HepG2 (cell line): ENCODE data around the gene SORL1-AS1.

Experiments used
- ATAC-seq: fragments of 200-7000 bp; cut with Tn5 transposase; 3 replicates; pipeline ENCODE4 v1.9.1; 2020; ENCODE audit warnings: mild to moderate bottlenecking, moderate library complexity
- BruUV-seq: library from RNA; stranded (reverse); fragments of 400-500 nt; replicated peaks from 2 replicates; lab custom pipeline; 2021; lab: Mats Ljungman, UMichigan
- CTCF ChIA-PET: fragments of 300-600 bp; formaldehyde crosslinking; extraction: SDS; loops from one replicate; lab custom pipeline; 2021; ENCODE audit warnings: low total read pairs, inconsistent platforms, low intra/inter-chr PET ratio; lab: Yijun Ruan, JAX
- POLR2A ChIA-PET: fragments of 350-600 bp; sonication (Branson Sonifier 250); formaldehyde crosslinking; loops from one replicate; lab custom pipeline; 2020; ENCODE audit warnings: antibody characterized with exemption, inconsistent platforms; lab: Yijun Ruan, JAX
- DNase-seq: peaks from one replicate; pipeline ENCODE4 v3.0.0-alpha.2; 2015; ENCODE audit warnings: low spot score
- FAIRE-seq: peaks from 3 replicates; lab custom pipeline; 2011; peaks lifted over from hg19 to GRCh38; lab: Jason Lieb, UNC
- H2AFZ ChIP-seq: one replicate; pipeline ENCODE4 v1.6.1; 2011; ENCODE audit warnings: low read length, inconsistent platforms
- H3K27ac ChIP-seq: fragments of 300-600 bp; 3 replicates; pipeline ENCODE4 v1.8.0; 2011; ENCODE audit warnings: mixed run types, mild to moderate bottlenecking, mixed read lengths, low read length, inconsistent platforms; ENCODE audit not compliant: insufficient read depth; ENCODE audit errors: extremely low read length
- H3K27me3 ChIP-seq, 2 experiments: fragments of 200-600 bp in 1 of 2; 2 replicates in 1 of 2; 3 replicates in 1 of 2; pipeline versions ENCODE4 v1.6.0 to v1.8.0; 2011; ENCODE audit warnings: low read length in 2 of 2, mild to moderate bottlenecking in 2 of 2, moderate library complexity in 2 of 2, inconsistent platforms in 1 of 2; ENCODE audit not compliant: insufficient read depth in 2 of 2, control insufficient read depth in 1 of 2
- H3K36me3 ChIP-seq, 2 experiments: fragments of 200-600 bp in 1 of 2; replicated peaks in 1 of 2; 2 replicates in 1 of 2; 3 replicates in 1 of 2; pipeline versions ENCODE4 v1.5.1 to v1.8.0; 2011; ENCODE audit warnings: low read length in 2 of 2, inconsistent platforms in 1 of 2; ENCODE audit not compliant: insufficient read depth in 2 of 2, control insufficient read depth in 1 of 2
- H3K4me1 ChIP-seq: 2 replicates; pipeline ENCODE4 v1.5.1; 2012; ENCODE audit warnings: low read length, inconsistent platforms; ENCODE audit not compliant: insufficient read depth
- H3K4me2 ChIP-seq: 2 replicates; pipeline ENCODE4 v1.6.0; 2011; ENCODE audit warnings: low read depth, low read length, inconsistent platforms
- H3K4me3 ChIP-seq, 3 experiments: fragments of 200-600 bp in 1 of 3; sonication (generic), shearing (Covaris generic) in 1 of 3; replicated peaks in 1 of 3; 2 replicates each; pipeline ENCODE4 v1.5.1; 2011 to 2016; ENCODE audit warnings: low read length in 3 of 3, inconsistent platforms in 2 of 3, low read depth in 2 of 3, mild to moderate bottlenecking in 2 of 3, control low read depth in 1 of 3, mixed read lengths in 1 of 3; ENCODE audit not compliant: insufficient read depth in 1 of 3
- H3K79me2 ChIP-seq: one replicate; pipeline ENCODE4 v1.6.1; 2011; ENCODE audit warnings: low read length, inconsistent platforms; ENCODE audit not compliant: insufficient read depth
- H3K9ac ChIP-seq: 2 replicates; pipeline ENCODE4 v1.6.0; 2011; ENCODE audit warnings: mild to moderate bottlenecking, low read depth, low read length, inconsistent platforms; ENCODE audit not compliant: insufficient read depth
- H3K9me3 ChIP-seq: 2 replicates; pipeline ENCODE4 v1.5.1; 2012; ENCODE audit warnings: mild to moderate bottlenecking, low read length
- H4K20me1 ChIP-seq: 2 replicates; pipeline ENCODE4 v1.6.0; 2011; ENCODE audit warnings: inconsistent platforms, mild to moderate bottlenecking, low read length, moderate library complexity; ENCODE audit not compliant: insufficient read depth
- KLF16 ChIP-seq, 2 experiments: sonication (generic) in 1 of 2; formaldehyde crosslinking in 1 of 2; IDR thresholded peaks; 2 replicates each; pipeline versions ENCODE4 v1.6.1 to v1.8.0; 2016 to 2023; ENCODE audit warnings: missing genetic modification reagents in 2 of 2, missing compliant biosample characterization in 1 of 2
- NCOA2 ChIP-seq: sonication (generic); formaldehyde crosslinking; IDR thresholded peaks from 2 replicates; pipeline ENCODE4 v1.8.0; 2022; ENCODE audit warnings: inconsistent platforms
- NR3C1 ChIP-seq: sonication (generic); formaldehyde crosslinking; IDR thresholded peaks from 2 replicates; pipeline ENCODE4 v1.4.0; 2020; ENCODE audit warnings: missing genetic modification reagents
- RBM22 ChIP-seq: fragments of 200-400 bp; formaldehyde crosslinking; optimal IDR thresholded peaks from 2 replicates; pipeline ENCODE3; 2017; ENCODE audit warnings: mild to moderate bottlenecking, low read length, moderate library complexity
- RBM39 ChIP-seq: fragments of 200-400 bp; formaldehyde crosslinking; IDR thresholded peaks from one replicate; pipeline ENCODE4 v1.6.1; 2018; ENCODE audit warnings: antibody characterized with exemption, mild to moderate bottlenecking, low read depth, low read length; ENCODE audit not compliant: poor library complexity, severe bottlenecking
- SAP130 ChIP-seq: IDR thresholded peaks from 2 replicates; pipeline ENCODE4 v1.6.1; 2016; ENCODE audit warnings: low read depth
- SP4 ChIP-seq: sonication (generic); formaldehyde crosslinking; IDR thresholded peaks from 2 replicates; pipeline ENCODE4 v1.8.1; 2023; ENCODE audit warnings: mild to moderate bottlenecking, missing genetic modification reagents
- TAF1 ChIP-seq: sonication (generic); formaldehyde crosslinking; IDR thresholded peaks from 2 replicates; pipeline ENCODE4 v1.4.0; 2020; ENCODE audit warnings: missing genetic modification reagents
- ZKSCAN5 ChIP-seq: sonication (generic); formaldehyde crosslinking; IDR thresholded peaks from 2 replicates; pipeline ENCODE4 v1.5.1; 2020; ENCODE audit warnings: mild to moderate bottlenecking, missing genetic modification reagents
- ZNF570 ChIP-seq: sonication (generic); formaldehyde crosslinking; IDR thresholded peaks from 2 replicates; pipeline ENCODE4 v1.4.0; 2020; ENCODE audit warnings: mild to moderate bottlenecking, missing genetic modification reagents, borderline replicate concordance
- ZNF629 ChIP-seq: sonication (generic); formaldehyde crosslinking; conservative IDR thresholded peaks from 2 replicates; pipeline ENCODE4 v1.5.0; 2020; ENCODE audit warnings: missing genetic modification reagents
- WGBS: methylation state at CpG from one replicate; pipeline ENCODE4 v1.1.6; 2017; ENCODE audit warnings: low lambda C conversion rate; 5-methylcytosine and 5-hydroxymethylcytosine counted together
- in situ Hi-C: cut with HindIII; loops from 2 replicates; pipeline ENCODE4 v1.10.0; 2017; ENCODE audit warnings: low pct_unique_long_range_greater_than_20kb; ENCODE audit not compliant: extremely low pct_ligation_motif_present
- intact Hi-C: fragments of 100-400 bp; cut with micrococcal nuclease; formaldehyde crosslinking; loops from one replicate; pipeline ENCODE4 v1.10.0; 2022; ENCODE audit not compliant: unreplicated experiment
- TF ChIP-seq, protein P1 (sequence below): sonication (generic); formaldehyde crosslinking; conservative IDR thresholded peaks from 2 replicates; pipeline ENCODE4 v1.4.0; 2020; ENCODE audit warnings: missing genetic modification reagents
- TF ChIP-seq, protein P2 (sequence below): sonication (generic); formaldehyde crosslinking; IDR thresholded peaks from 2 replicates; pipeline ENCODE4 v1.9.0; 2021; ENCODE audit warnings: missing genetic modification reagents, mild to moderate bottlenecking, borderline replicate concordance
- TF ChIP-seq, protein P3 (sequence below), 2 experiments: fragments of 450-650 bp in 1 of 2; sonication (generic) in 1 of 2; formaldehyde crosslinking in 1 of 2; IDR thresholded peaks; 2 replicates each; pipeline versions ENCODE4 v1.6.1 to v1.8.0; 2016 to 2022; ENCODE audit warnings: antibody characterized with exemption in 1 of 2, mild to moderate bottlenecking in 1 of 2, missing genetic modification reagents in 1 of 2

The SORL1-AS1 gene

DNA sequence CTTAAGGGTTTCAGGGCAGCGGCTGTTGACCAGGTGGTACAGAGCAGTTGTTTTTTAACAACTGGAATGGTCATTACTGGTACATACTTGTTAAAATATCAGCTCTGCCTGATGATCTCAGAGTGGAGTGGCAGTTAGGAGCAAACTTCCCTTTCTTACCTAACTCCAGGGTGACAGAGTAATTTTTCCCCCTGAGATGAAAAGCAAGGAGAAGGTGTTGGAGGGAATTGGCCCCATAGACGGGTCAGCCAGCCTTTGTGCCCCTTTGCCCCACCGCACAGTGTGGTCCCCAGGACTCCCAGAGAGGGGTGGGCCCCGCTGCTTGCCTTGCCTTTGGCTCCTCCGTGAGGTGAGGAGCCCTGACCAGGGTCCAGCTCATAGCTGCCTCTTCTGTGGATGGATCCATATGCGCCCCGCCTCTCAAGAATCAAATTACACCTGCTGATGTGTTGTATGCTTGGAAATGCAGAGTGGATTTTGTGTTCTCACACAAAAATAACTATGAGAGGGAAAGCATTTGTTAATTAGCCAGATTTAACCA, 27.0 kb upstream of the SORL1-AS1 start:
- no TSS peak for BruUV-seq
- Histone ChIP-seq H3K4me1 (peaks cover 34% of the 10 kb centered on the region), H3K27ac (no peak overlapping the region), H3K4me2 (no peak overlapping the region), H3K9ac (no peak overlapping the region), H2AFZ (no peak overlapping the region), H4K20me1 (peaks cover 26% of the 10 kb centered on the region; the same call in 1 of the 2 replicates), H3K4me3 (no peak overlapping the region), H3K36me3 (peaks cover 24 to 47% of the 10 kb centered on the region in 2 experiments), H3K9me3 (no peaks in the 10 kb centered on the region), H3K27me3 (no peaks in the 10 kb centered on the region), H3K79me2 (peaks cover 10% of the 10 kb centered on the region)
- intact Hi-C loops (no loop called here), in situ Hi-C loops (no loop called here)
- FAIRE-seq, result no peak
- POLR2A ChIA-PET, result no interaction called here
- CTCF ChIA-PET, result no interaction called here
- 100% methylated on average over 6 of the region's 7 CpGs for WGBS
- ATAC-seq, result no peak
- DNase-seq, result no peak
- TF ChIP-seq RBM39 (no peak), SP4 (CRISPR knock-in tag) (no peak), RBM22 (no peak), SAP130 (no peak), KLF16 (CRISPR knock-in tag; IDR thresholded peaks at IDR 0.05) (no peak), ZNF629 (CRISPR knock-in tag) (no peak), ZNF570 (CRISPR knock-in tag) (no peak), ZKSCAN5 (CRISPR knock-in tag) (no peak), NCOA2 (CRISPR knock-in tag) (no peak), NR3C1 (no peak), TAF1 (CRISPR knock-in tag) (no peak)
- TF ChIP-seq, protein P1, sequence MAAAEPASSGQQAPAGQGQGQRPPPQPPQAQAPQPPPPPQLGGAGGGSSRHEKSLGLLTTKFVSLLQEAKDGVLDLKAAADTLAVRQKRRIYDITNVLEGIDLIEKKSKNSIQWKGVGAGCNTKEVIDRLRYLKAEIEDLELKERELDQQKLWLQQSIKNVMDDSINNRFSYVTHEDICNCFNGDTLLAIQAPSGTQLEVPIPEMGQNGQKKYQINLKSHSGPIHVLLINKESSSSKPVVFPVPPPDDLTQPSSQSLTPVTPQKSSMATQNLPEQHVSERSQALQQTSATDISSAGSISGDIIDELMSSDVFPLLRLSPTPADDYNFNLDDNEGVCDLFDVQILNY (CRISPR knock-in tag), result no peak
- TF ChIP-seq, protein P2, sequence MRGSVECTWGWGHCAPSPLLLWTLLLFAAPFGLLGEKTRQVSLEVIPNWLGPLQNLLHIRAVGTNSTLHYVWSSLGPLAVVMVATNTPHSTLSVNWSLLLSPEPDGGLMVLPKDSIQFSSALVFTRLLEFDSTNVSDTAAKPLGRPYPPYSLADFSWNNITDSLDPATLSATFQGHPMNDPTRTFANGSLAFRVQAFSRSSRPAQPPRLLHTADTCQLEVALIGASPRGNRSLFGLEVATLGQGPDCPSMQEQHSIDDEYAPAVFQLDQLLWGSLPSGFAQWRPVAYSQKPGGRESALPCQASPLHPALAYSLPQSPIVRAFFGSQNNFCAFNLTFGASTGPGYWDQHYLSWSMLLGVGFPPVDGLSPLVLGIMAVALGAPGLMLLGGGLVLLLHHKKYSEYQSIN, result no peak
- TF ChIP-seq, protein P3, sequence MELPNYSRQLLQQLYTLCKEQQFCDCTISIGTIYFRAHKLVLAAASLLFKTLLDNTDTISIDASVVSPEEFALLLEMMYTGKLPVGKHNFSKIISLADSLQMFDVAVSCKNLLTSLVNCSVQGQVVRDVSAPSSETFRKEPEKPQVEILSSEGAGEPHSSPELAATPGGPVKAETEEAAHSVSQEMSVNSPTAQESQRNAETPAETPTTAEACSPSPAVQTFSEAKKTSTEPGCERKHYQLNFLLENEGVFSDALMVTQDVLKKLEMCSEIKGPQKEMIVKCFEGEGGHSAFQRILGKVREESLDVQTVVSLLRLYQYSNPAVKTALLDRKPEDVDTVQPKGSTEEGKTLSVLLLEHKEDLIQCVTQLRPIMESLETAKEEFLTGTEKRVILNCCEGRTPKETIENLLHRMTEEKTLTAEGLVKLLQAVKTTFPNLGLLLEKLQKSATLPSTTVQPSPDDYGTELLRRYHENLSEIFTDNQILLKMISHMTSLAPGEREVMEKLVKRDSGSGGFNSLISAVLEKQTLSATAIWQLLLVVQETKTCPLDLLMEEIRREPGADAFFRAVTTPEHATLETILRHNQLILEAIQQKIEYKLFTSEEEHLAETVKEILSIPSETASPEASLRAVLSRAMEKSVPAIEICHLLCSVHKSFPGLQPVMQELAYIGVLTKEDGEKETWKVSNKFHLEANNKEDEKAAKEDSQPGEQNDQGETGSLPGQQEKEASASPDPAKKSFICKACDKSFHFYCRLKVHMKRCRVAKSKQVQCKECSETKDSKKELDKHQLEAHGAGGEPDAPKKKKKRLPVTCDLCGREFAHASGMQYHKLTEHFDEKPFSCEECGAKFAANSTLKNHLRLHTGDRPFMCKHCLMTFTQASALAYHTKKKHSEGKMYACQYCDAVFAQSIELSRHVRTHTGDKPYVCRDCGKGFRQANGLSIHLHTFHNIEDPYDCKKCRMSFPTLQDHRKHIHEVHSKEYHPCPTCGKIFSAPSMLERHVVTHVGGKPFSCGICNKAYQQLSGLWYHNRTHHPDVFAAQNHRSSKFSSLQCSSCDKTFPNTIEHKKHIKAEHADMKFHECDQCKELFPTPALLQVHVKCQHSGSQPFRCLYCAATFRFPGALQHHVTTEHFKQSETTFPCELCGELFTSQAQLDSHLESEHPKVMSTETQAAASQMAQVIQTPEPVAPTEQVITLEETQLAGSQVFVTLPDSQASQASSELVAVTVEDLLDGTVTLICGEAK (IDR thresholded peaks at IDR 0.05), result no peak
- TF ChIP-seq, protein P3 (CRISPR knock-in tag; IDR thresholded peaks at IDR 0.05), result no peak
